ENCODE data around the gene CATSPER1. TPM values are rescaled to one million over a fixed set of nuclear protein-coding genes. Genes with fewer than 3 reads are reported as not detected.

CATSPER1 gene
- total and polyA plus RNA-seq, 8 donors = 0.06 to 0.41 (median 0.32) TPM; not detected in 4

GRCh38 chr11:66050581-66051231 lies 24.4 kb upstream of the CATSPER1 start:
- Histone ChIP-seq H3K4me3 (no peak overlapping the region), H3K4me1 (peaks cover 5 to 16% (median 5%) of the 10 kb centered on the region in 3 donors), H3K9me3 (no peaks in the 10 kb centered on the region), H3K27me3 (no peaks in the 10 kb centered on the region), H3K27ac (peak overlapping the region in 2 of 4 donors; percentile 91 to 93), H3K36me3 (peaks cover 0 to 7% (median 6%) of the 10 kb centered on the region in 3 donors)
- FAIRE-seq = no peak
- 77 to 80% methylated on average over 5 of the region's 5 CpGs for WGBS, 2 donors
- ATAC-seq = no peak
- intact Hi-C loops (cut with DNase I) = no loop called here
- no peak for DNase-seq
- no peak for TF ChIP-seq CTCF (IDR thresholded peaks at IDR 0.05)

DNA sequence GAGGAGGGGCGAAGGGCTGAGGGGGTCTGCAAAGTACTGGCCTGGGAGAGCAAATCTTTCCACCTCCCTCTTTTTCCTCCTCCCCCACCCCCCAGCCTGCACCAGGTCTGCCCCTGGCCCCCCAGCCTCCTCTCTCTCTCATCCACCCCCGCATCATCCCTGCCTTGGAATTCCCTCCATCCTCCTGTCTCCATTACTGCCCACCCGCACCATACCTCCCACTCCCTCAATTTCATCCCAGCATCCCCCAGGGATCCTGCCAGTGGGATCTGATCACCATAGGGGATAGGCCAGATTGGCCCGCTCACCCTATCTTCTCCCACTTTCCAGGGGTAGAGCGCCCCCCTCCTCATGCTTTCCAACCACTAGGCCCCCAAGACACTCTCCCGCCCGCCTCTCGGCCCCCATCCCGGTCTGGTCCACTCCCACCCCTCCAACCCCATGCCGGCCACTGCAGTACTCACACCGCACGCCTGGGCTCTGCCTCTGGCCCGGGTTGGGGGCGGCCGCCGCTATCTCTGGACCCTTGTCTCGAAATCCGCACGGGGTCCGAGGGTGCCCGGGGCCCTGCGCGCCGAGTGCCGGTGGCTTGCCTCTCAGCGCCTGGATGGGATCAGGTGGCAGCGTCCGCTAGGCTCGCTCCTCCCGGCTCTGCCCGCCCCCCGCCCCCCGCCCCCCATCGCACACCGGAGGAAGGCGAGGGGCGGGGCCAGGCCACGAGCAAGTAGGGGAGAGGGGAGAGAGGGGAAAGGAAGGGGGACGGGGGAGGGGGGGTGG lies 22.5 kb upstream of the CATSPER1 start, which contains the start of gene GAL3ST3:
Gene GAL3ST3, minus strand, starts transcription at position 615 of the 777 bp plus-strand sequence. CDS start 3,746 bp downstream, outside the sequence.
- FAIRE-seq = no peak
- H3K27ac ChIP-seq = peak within 1 kb of the TSS in 1 of 4 donors; percentile 16
- ATAC-seq = no peak
- intact Hi-C loops (cut with DNase I) = no loop called here
- WGBS, 2 donors = 18 to 22% methylated on average over 24 to 39 of the region's 39 CpGs
- no peaks in the 10 kb centered on the region for H3K36me3 ChIP-seq
- peaks cover 5 to 15% (median 5%) of the 10 kb centered on the region in 3 donors for H3K4me1 ChIP-seq
- DNase-seq = peak in 1 of 6 donors; percentile 77
- no peaks in the 10 kb centered on the region for H3K27me3 ChIP-seq
- no peak within 1 kb of the TSS for H3K4me3 ChIP-seq
- no peak for TF ChIP-seq CTCF (IDR thresholded peaks at IDR 0.05)
- no peaks in the 10 kb centered on the region for H3K9me3 ChIP-seq

DNA sequence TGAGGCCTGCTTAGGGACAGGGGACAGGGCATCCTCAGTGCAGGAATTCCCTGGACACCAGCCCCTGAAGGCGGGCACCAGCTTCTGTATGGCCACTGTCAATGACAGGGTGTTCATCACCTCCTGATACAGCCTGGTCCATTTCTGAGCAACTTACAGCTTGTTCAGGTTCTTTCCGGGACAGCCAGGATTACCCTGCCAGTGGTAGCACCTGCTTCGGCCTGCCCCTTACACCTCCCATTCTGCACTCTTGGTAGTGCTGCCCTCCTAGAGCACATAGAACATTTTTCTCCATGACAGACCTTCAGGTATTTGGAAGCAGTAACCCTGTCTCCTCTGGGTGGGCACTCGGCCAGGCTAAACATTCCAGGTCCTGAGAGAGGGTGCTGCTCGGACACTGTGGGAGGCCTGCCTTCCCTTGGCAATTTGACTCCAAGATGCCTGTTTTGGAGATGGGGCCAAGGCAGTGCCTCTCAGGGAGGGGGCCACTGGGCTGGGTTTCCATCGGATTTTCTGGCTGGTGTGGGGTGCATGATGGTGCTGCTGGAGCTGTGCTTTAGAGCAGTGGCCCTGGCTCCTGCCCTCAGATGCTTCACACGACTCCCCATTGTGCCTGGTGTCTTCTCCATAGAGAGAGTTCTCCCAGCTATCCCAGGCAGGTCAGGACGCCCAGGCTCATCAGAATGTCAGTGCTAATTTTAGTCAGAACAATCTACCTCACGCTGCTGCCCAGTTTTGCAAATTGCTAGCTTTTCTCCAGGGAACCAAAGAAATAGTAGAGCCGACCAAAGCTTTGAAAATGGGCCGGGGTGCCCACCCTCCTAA lies 21.5 kb upstream of the CATSPER1 start:
- TF ChIP-seq CTCF (IDR thresholded peaks at IDR 0.05) = no peak
- no peaks in the 10 kb centered on the region for H3K9me3 ChIP-seq
- H3K36me3 ChIP-seq = no peaks in the 10 kb centered on the region
- WGBS, 2 donors = 51 to 63% methylated on average over 11 of the region's 11 CpGs
- peak in 3 of 6 donors; percentile 53 to 71 (median 68) for DNase-seq
- H3K4me1 ChIP-seq = peaks cover 5 to 7% (median 5%) of the 10 kb centered on the region in 3 donors
- no peaks in the 10 kb centered on the region for H3K27me3 ChIP-seq
- ATAC-seq = no peak
- no peak for FAIRE-seq
- peak overlapping the region in 2 of 4 donors; percentile 5 to 16 for H3K27ac ChIP-seq
- H3K4me3 ChIP-seq = no peak overlapping the region
- intact Hi-C loops (cut with DNase I) = no loop called here

GRCh38 chr11:66046901-66047300 lies 20.6 kb upstream of the CATSPER1 start:
- no peak for ATAC-seq
- 85 to 97% methylated on average over 3 of the region's 3 CpGs for WGBS, 2 donors
- peaks cover 5 to 7% (median 5%) of the 10 kb centered on the region in 3 donors for H3K4me1 ChIP-seq

More at GRCh38 chr11:66046901-66047300, 20.6 kb upstream of the CATSPER1 start:
- DNase-seq (no peak), FAIRE-seq (no peak)
- no peak for TF ChIP-seq CTCF (IDR thresholded peaks at IDR 0.05)
- H3K4me3 ChIP-seq = no peak overlapping the region
- H3K27ac ChIP-seq = peak overlapping the region in 2 of 4 donors; percentile 5
- no peaks in the 10 kb centered on the region for H3K9me3 ChIP-seq
- no peaks in the 10 kb centered on the region for H3K27me3 ChIP-seq
- intact Hi-C loops (cut with DNase I) = no loop called here
- H3K36me3 ChIP-seq = no peaks in the 10 kb centered on the region

Measured in pancreas (tissue), 10 donors.